Measurements from ENCODE around the gene ZNF19.

ZNF19 gene

DNA sequence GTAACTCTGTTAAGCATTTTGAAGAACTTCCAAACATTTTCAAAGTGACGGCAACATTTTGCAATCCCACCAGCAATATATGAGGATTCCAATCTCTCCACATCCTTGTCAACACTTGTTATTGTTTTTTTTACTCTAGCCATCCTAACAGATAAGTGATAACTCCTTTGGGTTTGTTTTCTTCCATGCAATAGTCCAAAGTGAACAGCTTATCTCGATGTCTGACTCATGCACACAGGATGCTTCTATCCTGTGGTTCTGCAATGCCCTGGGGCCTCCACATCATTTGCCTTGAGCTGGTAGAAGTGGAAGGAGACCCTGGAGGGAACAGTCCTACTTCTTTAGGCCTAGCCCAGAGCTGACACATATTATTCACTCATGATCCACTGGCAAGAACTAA, 60.2 kb downstream of the ZNF19 start:
- Histone ChIP-seq H3K27me3 (ENCODE audit: low read length) (no peaks in the 10 kb centered on the region), H2AFZ (ENCODE audit: low read depth, low read length, severe bottlenecking) (no peak overlapping the region), H3K9ac (ENCODE audit: low read length) (no peak overlapping the region), H3K36me3 (ENCODE audit: low read length) (no peaks in the 10 kb centered on the region), H3K9me2 (replicated peaks; ENCODE audit: insufficient read depth, low read length) (no peaks in the 10 kb centered on the region), H4K20me1 (ENCODE audit: low read depth, low read length) (no peaks in the 10 kb centered on the region), H3K4me2 (ENCODE audit: low read depth, low read length, poor library complexity, severe bottlenecking) (no peak overlapping the region), H3K9me3 (ENCODE audit: insufficient read depth, low read length) (no peaks in the 10 kb centered on the region), H3K27ac (ENCODE audit: low read depth, low read length) (no peak overlapping the region), H3K4me3 (ENCODE audit: insufficient read depth, low read length, poor library complexity, severe bottlenecking) (no peak overlapping the region), H3F3A (ENCODE audit: insufficient read depth) (no peaks in the 10 kb centered on the region), H3K79me2 (ENCODE audit: insufficient read depth, low read length) (no peaks in the 10 kb centered on the region)
- TF ChIP-seq, protein P1, sequence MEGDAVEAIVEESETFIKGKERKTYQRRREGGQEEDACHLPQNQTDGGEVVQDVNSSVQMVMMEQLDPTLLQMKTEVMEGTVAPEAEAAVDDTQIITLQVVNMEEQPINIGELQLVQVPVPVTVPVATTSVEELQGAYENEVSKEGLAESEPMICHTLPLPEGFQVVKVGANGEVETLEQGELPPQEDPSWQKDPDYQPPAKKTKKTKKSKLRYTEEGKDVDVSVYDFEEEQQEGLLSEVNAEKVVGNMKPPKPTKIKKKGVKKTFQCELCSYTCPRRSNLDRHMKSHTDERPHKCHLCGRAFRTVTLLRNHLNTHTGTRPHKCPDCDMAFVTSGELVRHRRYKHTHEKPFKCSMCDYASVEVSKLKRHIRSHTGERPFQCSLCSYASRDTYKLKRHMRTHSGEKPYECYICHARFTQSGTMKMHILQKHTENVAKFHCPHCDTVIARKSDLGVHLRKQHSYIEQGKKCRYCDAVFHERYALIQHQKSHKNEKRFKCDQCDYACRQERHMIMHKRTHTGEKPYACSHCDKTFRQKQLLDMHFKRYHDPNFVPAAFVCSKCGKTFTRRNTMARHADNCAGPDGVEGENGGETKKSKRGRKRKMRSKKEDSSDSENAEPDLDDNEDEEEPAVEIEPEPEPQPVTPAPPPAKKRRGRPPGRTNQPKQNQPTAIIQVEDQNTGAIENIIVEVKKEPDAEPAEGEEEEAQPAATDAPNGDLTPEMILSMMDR (IDR thresholded peaks at IDR 0.05; ENCODE audit: insufficient read depth, low read length, poor library complexity, severe bottlenecking), result no peak
- TF ChIP-seq EZH2phosphoT487 (conservative IDR thresholded peaks at IDR 0.05; ENCODE audit: low read length), result no peak

DNA sequence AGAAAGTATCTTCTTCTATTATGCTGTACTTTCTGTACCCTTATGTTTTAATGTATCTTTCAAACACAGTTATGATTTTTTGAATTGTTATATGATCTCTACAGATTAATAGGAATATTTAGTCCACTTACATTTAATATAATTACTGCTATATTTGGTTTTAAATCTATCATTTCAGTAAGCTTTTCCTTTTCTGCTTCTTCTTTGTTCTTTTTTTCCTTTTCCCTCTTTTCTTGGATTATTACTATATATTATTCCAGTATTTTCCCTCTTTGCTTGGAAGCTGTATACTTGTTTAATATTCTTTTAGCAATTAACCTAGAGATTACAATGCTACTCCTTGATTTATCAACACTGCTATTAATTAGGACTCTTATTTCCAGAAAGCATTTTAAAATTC, 60.7 kb downstream of the ZNF19 start:
- H3K27me3 ChIP-seq (ENCODE audit: low read length), result no peaks in the 10 kb centered on the region
- no peak for TF ChIP-seq EZH2phosphoT487 (conservative IDR thresholded peaks at IDR 0.05; ENCODE audit: low read length)
- TF ChIP-seq, protein P1 (IDR thresholded peaks at IDR 0.05; ENCODE audit: insufficient read depth, low read length, poor library complexity, severe bottlenecking), result no peak
- no peak overlapping the region for H3K9ac ChIP-seq (ENCODE audit: low read length)

DNA sequence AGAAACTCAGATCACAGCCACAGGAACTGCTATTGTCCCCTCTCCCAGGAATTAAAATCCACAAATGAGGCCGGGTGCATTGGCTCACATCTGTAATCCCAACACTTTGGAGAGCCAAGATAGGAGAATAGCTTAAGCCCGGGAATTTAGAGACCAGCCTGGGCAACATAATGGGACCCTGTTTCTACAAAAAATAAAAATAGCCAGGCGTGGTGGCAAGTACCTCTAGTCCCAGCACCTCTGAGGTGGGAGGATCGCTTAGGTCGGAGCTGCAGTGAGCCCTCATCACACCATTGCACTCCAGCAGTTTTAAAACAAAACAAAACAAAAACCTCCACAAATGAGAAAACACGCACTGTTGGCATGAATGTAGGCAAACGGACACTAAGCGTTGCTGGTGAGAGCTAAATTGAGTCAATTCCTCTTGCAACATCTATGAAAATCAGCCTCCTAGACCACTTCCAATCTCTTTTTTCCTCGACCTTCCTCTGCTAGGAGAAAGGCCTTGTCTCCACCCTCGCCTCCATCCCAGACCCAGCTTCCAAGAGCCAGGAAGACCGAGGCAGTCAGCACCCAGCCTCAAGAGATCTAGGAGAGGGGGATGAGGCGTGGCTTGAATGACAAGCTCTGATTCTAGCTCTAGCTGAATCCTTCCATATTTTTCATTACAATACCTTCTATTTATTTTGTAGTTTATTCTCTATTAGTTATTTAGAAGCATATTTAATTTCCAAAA, 62.1 kb downstream of the ZNF19 start:
- Histone ChIP-seq H3K36me3 (ENCODE audit: low read length) (no peaks in the 10 kb centered on the region), H3K9me3 (ENCODE audit: insufficient read depth, low read length) (no peaks in the 10 kb centered on the region), H2AFZ (ENCODE audit: low read depth, low read length, severe bottlenecking) (no peak overlapping the region), H3K9ac (ENCODE audit: low read length) (no peak overlapping the region), H4K20me1 (ENCODE audit: low read depth, low read length) (no peaks in the 10 kb centered on the region), H3K4me3 (ENCODE audit: insufficient read depth, low read length, poor library complexity, severe bottlenecking) (no peak overlapping the region), H3F3A (ENCODE audit: insufficient read depth) (no peaks in the 10 kb centered on the region), H3K9me2 (replicated peaks; ENCODE audit: insufficient read depth, low read length) (no peaks in the 10 kb centered on the region), H3K4me2 (ENCODE audit: low read depth, low read length, poor library complexity, severe bottlenecking) (no peak overlapping the region), H3K79me2 (ENCODE audit: insufficient read depth, low read length) (no peaks in the 10 kb centered on the region), H3K27me3 (ENCODE audit: low read length) (no peaks in the 10 kb centered on the region), H3K27ac (ENCODE audit: low read depth, low read length) (no peak overlapping the region)
- TF ChIP-seq, protein P1 (IDR thresholded peaks at IDR 0.05; ENCODE audit: insufficient read depth, low read length, poor library complexity, severe bottlenecking), result no peak
- TF ChIP-seq EZH2phosphoT487 (conservative IDR thresholded peaks at IDR 0.05; ENCODE audit: low read length), result no peak

More for the DNA sequence above, 60.7 kb downstream of the ZNF19 start:
- no peak overlapping the region for H3K4me2 ChIP-seq (ENCODE audit: low read depth, low read length, poor library complexity, severe bottlenecking)
- no peak overlapping the region for H2AFZ ChIP-seq (ENCODE audit: low read depth, low read length, severe bottlenecking)
- no peaks in the 10 kb centered on the region for H3K36me3 ChIP-seq (ENCODE audit: low read length)
- no peaks in the 10 kb centered on the region for H3K9me2 ChIP-seq (replicated peaks; ENCODE audit: insufficient read depth, low read length)
- H3K79me2 ChIP-seq (ENCODE audit: insufficient read depth, low read length), result no peaks in the 10 kb centered on the region
- H3F3A ChIP-seq (ENCODE audit: insufficient read depth), result no peaks in the 10 kb centered on the region
- H4K20me1 ChIP-seq (ENCODE audit: low read depth, low read length), result no peaks in the 10 kb centered on the region
- H3K4me3 ChIP-seq (ENCODE audit: insufficient read depth, low read length, poor library complexity, severe bottlenecking), result no peak overlapping the region
- H3K9me3 ChIP-seq (ENCODE audit: insufficient read depth, low read length), result no peaks in the 10 kb centered on the region
- no peak overlapping the region for H3K27ac ChIP-seq (ENCODE audit: low read depth, low read length)

All from SU-DHL-6 (cell line).